HCT116 (cell line): ENCODE data around the gene TWSG1.

Experiments
- CEBPB ChIP-seq: IDR thresholded peaks from 2 replicates; pipeline ENCODE4 v1.6.1; 2012; ENCODE audit warnings: low read depth
- EZH2 ChIP-seq: fragments of 200-600 bp; sonication (generic); IDR thresholded peaks from 2 replicates; pipeline ENCODE4 v1.6.1; 2017; ENCODE audit warnings: antibody characterized with exemption, mixed run types
- EZH2phosphoT487 ChIP-seq: fragments of 200-600 bp; IDR thresholded peaks from 2 replicates; pipeline ENCODE4 v1.6.1; 2018; ENCODE audit warnings: antibody characterized with exemption, borderline replicate concordance
- POLR2A ChIP-seq: IDR thresholded peaks from 2 replicates; pipeline ENCODE4 v1.7.0; 2011; ENCODE audit warnings: borderline replicate concordance; ENCODE audit not compliant: insufficient read depth, insufficient read length; ENCODE audit errors: extremely low read depth
- POLR2AphosphoS5 ChIP-seq: IDR thresholded peaks from 2 replicates; pipeline ENCODE4 v1.6.1; 2011; ENCODE audit warnings: mild to moderate bottlenecking, low read depth, low read length, moderate library complexity
- RAD21 ChIP-seq: IDR thresholded peaks from 2 replicates; pipeline ENCODE4 v1.6.1; 2012; ENCODE audit warnings: low read depth, mild to moderate bottlenecking
- SP1 ChIP-seq: IDR thresholded peaks from 2 replicates; pipeline ENCODE4 v1.6.1; 2012; ENCODE audit warnings: low read depth
- TF ChIP-seq, protein P1 (sequence below), 3 experiments: fragments of 200-600 bp in 1 of 3; sonication (generic) in 1 of 3; IDR thresholded peaks in 2 of 3; conservative IDR thresholded peaks in 1 of 3; 2 replicates each; pipeline ENCODE4 v1.5.1; 2012 to 2017; ENCODE audit warnings: low read depth in 2 of 3, low read length in 2 of 3, antibody characterized with exemption in 1 of 3, borderline replicate concordance in 1 of 3, control low read depth in 1 of 3, mild to moderate bottlenecking in 1 of 3, mixed read lengths in 1 of 3, mixed run types in 1 of 3, moderate library complexity in 1 of 3; ENCODE audit not compliant: insufficient read depth in 1 of 3
- TF ChIP-seq, protein P2 (sequence below): IDR thresholded peaks from 2 replicates; pipeline ENCODE4 v1.6.1; 2012
- TF ChIP-seq, protein P3 (sequence below): IDR thresholded peaks from 2 replicates; pipeline ENCODE4 v1.6.1; 2012

- TF ChIP-seq EZH2 (no peak), CEBPB (no peak), EZH2phosphoT487 (no peak), POLR2AphosphoS5 (no peak), SP1 (no peak), RAD21 (no peak), POLR2A (no peak)
- TF ChIP-seq, protein P1, sequence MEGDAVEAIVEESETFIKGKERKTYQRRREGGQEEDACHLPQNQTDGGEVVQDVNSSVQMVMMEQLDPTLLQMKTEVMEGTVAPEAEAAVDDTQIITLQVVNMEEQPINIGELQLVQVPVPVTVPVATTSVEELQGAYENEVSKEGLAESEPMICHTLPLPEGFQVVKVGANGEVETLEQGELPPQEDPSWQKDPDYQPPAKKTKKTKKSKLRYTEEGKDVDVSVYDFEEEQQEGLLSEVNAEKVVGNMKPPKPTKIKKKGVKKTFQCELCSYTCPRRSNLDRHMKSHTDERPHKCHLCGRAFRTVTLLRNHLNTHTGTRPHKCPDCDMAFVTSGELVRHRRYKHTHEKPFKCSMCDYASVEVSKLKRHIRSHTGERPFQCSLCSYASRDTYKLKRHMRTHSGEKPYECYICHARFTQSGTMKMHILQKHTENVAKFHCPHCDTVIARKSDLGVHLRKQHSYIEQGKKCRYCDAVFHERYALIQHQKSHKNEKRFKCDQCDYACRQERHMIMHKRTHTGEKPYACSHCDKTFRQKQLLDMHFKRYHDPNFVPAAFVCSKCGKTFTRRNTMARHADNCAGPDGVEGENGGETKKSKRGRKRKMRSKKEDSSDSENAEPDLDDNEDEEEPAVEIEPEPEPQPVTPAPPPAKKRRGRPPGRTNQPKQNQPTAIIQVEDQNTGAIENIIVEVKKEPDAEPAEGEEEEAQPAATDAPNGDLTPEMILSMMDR (IDR thresholded peaks at IDR 0.05 in 2 of 3, conservative IDR thresholded peaks at IDR 0.05 in 1 of 3; ENCODE audit: borderline replicate concordance in 1 of 3, insufficient read depth in 1 of 3, low read depth in 2 of 3, low read length in 2 of 3), result no peak
- TF ChIP-seq, protein P2, sequence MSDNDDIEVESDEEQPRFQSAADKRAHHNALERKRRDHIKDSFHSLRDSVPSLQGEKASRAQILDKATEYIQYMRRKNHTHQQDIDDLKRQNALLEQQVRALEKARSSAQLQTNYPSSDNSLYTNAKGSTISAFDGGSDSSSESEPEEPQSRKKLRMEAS, result no peak
- TF ChIP-seq, protein P3, sequence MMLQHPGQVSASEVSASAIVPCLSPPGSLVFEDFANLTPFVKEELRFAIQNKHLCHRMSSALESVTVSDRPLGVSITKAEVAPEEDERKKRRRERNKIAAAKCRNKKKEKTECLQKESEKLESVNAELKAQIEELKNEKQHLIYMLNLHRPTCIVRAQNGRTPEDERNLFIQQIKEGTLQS, result no peak
Measured at GRCh38 chr18:9289698-9290097, 44.9 kb upstream of the TWSG1 start.
